Stimulated activated CD4-positive, alpha-beta T cell treated with anti-CD3 and anti-CD28 coated beads, Interleukin-4, amount 100 ng/mL, for 4 hours (primary cell): ENCODE measurements around the gene CNTN4.
"Not testable (repeated sequence)": the region's sequence is repeated elsewhere in the genome, so short reads cannot be mapped to it uniquely, and the experiment has no call there.

Experiments used
- DNase-seq, 2 experiments: peaks; one replicate each; pipeline ENCODE4 v3.0.0-alpha.2; 2020

The CNTN4 gene

GRCh38 chr3:2714834-2715233 lies 616.2 kb downstream of the CNTN4 start:
- no peak for DNase-seq

GRCh38 chr3:2727101-2727500 lies 628.4 kb downstream of the CNTN4 start:
- DNase-seq: no peak

GRCh38 chr3:2727610-2728318 lies 629.1 kb downstream of the CNTN4 start:
- DNase-seq: no peak

GRCh38 chr3:2731843-2732242 lies 633.2 kb downstream of the CNTN4 start:
- no peak for DNase-seq

- DNase-seq: no peak
Observed at GRCh38 chr3:2735392-2735894, 636.8 kb downstream of the CNTN4 start.

- DNase-seq: no peak
Observed at GRCh38 chr3:2741516-2741915, 642.9 kb downstream of the CNTN4 start.

- DNase-seq: no peak
Observed at GRCh38 chr3:2765002-2765579, 666.4 kb downstream of the CNTN4 start.

- no peak for DNase-seq
Observed at GRCh38 chr3:2770451-2770850, 671.8 kb downstream of the CNTN4 start.

GRCh38 chr3:2771193-2771592 lies 672.5 kb downstream of the CNTN4 start:
- no peak for DNase-seq

GRCh38 chr3:2771741-2772140 lies 673.1 kb downstream of the CNTN4 start:
- DNase-seq: no peak

GRCh38 chr3:2772803-2773202 lies 674.1 kb downstream of the CNTN4 start:
- DNase-seq: no peak

GRCh38 chr3:2774481-2775249 lies 676.0 kb downstream of the CNTN4 start:
- no peak for DNase-seq

GRCh38 chr3:2783261-2783660 lies 684.6 kb downstream of the CNTN4 start:
- DNase-seq: no peak

GRCh38 chr3:2784627-2785026 lies 686.0 kb downstream of the CNTN4 start:
- DNase-seq: no peak

GRCh38 chr3:2790266-2790815 lies 691.7 kb downstream of the CNTN4 start:
- no peak for DNase-seq

GRCh38 chr3:2792432-2792831 lies 693.8 kb downstream of the CNTN4 start:
- no peak for DNase-seq

GRCh38 chr3:2793987-2794386 lies 695.3 kb downstream of the CNTN4 start:
- DNase-seq: no peak

- no peak for DNase-seq
Observed at GRCh38 chr3:2802429-2802828, 703.8 kb downstream of the CNTN4 start.

GRCh38 chr3:2807514-2807913 lies 708.8 kb downstream of the CNTN4 start:
- DNase-seq: no peak

GRCh38 chr3:2810723-2811122 lies 712.1 kb downstream of the CNTN4 start:
- DNase-seq: no peak

- DNase-seq: no peak
Observed at GRCh38 chr3:2819571-2819970, 720.9 kb downstream of the CNTN4 start.

- not testable (repeated sequence) for DNase-seq
Observed at GRCh38 chr3:2820982-2821381, 722.3 kb downstream of the CNTN4 start.

GRCh38 chr3:2822611-2823010 lies 723.9 kb downstream of the CNTN4 start:
- DNase-seq: no peak

GRCh38 chr3:2823031-2823430 lies 724.4 kb downstream of the CNTN4 start:
- no peak for DNase-seq
